8988T (cell line): ENCODE measurements around the gene BAIAP2L1.
"Not testable (repeated sequence)": the region's sequence is repeated elsewhere in the genome, so short reads cannot be mapped to it uniquely, and the experiment has no call there.

Source experiments
- DNase-seq: peaks from one replicate; pipeline ENCODE4 v3.0.0; 2011

BAIAP2L1 gene, protein sequence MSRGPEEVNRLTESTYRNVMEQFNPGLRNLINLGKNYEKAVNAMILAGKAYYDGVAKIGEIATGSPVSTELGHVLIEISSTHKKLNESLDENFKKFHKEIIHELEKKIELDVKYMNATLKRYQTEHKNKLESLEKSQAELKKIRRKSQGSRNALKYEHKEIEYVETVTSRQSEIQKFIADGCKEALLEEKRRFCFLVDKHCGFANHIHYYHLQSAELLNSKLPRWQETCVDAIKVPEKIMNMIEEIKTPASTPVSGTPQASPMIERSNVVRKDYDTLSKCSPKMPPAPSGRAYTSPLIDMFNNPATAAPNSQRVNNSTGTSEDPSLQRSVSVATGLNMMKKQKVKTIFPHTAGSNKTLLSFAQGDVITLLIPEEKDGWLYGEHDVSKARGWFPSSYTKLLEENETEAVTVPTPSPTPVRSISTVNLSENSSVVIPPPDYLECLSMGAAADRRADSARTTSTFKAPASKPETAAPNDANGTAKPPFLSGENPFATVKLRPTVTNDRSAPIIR

DNA sequence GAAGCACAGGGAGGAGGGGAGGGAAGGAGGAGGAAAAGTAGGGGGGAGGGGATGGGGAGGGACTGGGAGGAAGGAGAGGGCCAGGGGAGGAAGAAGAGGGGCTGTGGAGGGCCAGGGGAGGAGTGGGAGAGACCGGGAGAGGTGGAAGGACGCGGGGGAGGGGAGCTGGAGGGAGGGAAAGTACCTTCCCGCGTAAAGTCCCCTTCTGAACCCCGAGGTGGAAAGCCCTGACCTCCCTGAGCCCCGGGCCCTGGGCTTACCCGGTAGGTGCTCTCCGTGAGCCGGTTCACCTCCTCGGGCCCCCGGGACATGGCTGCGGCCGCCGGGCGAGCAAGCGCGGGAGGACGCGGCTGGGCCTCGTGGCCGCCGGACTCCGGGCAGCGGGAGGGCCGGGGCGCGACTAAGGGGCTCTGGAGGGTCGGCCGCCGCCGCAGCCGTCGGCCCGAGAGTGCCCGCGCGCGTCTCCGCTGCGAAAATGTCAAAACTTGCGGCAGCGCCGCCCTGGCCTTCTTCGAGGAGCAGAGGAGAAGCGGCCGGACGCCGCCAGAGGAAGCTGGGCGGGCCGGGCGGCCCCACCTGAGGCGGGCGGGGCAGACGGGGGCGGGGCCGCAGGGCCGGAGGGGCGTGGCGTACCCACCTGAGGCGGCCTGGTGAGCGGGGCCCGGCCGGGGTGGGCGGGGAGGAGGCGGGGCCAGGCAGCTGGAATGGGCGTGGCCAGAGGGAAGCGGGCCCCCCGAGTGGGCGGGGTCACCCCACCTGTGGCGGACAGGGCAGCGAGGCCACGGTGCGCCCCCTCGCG, at the start of gene BAIAP2L1:
Gene BAIAP2L1, minus strand, starts transcription at position 549 of the 799 bp plus-strand sequence. Its CDS starts 238 bp downstream, at position 311.
- peak; percentile 52 for DNase-seq

DNA sequence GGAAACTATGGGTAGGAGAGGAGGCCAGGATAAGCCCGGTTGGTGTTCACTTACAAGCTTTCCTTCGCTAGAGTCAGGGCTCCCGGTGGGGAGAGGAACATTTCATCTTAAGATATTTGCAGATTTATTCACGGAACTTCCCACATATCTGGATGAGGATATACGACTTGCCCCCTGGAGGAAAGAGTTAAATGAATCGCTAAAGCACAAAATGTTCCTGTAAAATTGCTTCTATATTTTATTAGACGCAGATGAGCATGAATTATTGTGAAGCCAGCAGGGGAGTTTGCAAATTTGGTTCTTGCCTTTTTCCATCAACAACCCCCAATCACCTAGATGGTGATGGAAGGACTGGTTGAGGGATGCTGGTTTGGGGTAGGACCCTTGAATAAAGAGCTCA, 47.9 kb upstream of the BAIAP2L1 start:
- DNase-seq: no peak

DNA sequence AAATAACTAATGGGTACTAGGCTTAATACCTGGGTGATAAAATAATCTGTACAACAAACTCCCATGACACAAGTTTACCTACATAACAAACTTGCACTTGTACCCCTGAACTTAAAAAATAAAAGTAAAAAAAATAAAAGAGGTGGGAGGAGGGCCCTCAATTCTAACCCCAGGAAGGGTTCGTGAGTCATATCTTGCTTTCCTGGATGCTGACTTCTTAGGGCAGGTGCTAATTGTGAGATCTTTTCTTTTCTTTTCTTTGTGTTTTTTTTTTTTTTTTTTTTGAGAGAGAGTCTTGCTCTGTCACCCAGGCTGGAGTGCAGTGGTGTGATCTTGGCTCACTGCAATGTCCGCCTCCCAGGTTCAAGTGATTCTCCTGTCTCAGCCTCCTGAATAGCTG, 40.1 kb upstream of the BAIAP2L1 start:
- not testable (repeated sequence) for DNase-seq

DNA sequence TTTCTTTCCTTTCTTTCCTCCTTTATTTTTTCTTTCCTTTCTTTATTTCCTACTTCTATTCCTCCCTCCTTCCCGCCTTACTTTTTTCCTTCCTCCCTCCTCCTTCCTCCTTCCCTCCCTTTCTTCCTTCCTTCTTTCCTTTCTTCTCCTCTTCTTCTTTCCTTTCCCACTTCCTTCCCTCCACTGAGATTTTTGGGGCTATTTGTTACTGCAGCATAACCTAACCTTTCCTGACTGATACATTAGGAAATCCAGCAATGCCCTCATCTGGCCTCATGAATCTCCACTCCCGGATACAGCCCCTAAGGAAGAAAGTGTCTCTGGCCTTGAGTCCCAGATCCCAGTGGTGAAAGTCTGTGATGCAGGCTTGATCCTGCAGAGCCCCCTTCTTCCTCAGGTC, 38.6 kb upstream of the BAIAP2L1 start:
- DNase-seq: no peak

DNA sequence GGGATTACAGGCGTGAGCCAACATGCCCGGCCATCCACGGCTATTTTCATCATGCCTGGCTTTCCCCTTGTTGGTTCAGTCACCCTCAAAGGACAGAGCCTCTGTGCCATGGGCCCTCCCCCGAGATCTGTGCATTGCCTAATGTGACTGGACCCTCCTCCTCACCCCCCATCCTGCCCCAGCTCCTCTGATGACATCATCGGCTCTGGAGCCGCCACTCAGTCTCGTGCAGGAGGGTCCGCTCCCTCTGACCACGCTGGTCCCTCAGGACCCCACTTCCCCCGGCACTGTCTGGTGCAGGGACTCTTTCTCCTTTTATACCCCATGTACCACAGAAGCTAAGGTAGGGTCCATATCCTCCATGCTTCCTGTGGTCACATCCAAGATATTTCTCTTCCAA, 33.2 kb upstream of the BAIAP2L1 start:
- no peak for DNase-seq

DNA sequence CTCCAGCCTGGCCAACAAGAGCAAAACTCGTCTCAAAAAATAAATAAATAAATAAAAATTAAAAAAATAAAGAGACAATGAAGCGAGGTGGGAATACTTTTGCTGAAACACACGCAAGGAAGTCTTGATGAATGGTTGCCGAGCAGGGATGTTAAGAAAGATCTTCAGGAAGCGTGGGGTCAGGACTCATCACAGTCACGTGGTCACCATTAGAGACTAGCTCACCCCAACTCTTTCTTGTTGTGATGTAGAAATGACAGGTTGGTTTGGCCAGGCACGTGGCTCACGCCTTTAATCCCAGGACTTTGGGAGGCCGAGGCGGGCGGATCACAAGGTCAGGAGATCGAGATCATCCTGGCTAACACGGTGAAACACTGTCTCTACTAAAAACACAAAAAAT, 28.9 kb upstream of the BAIAP2L1 start:
- no peak for DNase-seq

DNA sequence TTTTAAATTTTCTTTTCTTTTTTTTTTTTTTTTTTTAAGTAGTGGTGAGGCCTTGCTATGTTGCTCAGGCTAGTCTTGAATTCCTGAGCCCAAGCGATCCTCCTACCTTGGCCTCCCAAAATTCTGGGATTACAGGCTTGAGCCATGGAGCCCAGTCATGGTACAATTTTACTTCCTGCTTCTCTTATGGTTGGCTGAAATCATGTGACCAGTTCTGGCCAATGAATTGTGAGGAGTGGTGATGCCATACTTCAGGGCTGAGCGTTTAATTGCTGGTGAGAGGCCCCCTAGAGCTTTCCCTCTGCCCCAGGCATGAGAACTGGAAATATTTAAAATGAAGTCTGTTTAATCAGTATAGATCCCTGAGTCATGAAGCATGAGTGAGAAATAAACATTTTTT, 22.2 kb upstream of the BAIAP2L1 start:
- no peak for DNase-seq

DNA sequence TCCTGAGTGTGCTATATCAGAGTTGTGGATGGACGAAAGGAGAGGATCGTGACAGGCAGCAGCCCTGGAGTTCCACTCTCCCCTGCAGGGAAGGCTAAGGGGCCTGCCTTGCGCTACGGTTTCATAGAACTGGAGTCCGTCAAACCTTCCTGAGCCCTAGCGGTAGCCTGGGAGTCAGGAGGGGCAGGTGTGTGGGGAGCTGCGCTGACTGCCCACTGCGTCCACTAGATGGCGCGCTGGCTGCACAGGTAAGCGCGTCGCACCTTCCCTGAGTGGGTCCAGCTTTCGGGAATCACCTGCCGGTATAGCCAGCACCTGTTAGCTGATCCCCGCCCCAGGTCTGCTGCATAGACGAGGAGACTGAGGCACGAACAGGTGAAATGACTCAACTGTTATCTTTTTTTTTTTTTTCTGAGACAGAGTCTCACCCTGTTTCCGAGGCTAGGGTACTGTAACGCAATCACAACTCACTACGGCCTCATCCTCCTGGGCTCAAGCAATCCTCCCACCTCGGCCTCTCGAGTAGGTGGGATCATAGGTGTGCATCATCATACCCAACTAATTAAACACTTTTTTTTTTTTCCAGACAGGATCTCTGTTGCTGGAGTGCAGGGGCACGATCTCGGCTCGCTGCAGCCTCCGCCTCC, 20.2 kb upstream of the BAIAP2L1 start:
- peak; percentile 70 for DNase-seq

DNA sequence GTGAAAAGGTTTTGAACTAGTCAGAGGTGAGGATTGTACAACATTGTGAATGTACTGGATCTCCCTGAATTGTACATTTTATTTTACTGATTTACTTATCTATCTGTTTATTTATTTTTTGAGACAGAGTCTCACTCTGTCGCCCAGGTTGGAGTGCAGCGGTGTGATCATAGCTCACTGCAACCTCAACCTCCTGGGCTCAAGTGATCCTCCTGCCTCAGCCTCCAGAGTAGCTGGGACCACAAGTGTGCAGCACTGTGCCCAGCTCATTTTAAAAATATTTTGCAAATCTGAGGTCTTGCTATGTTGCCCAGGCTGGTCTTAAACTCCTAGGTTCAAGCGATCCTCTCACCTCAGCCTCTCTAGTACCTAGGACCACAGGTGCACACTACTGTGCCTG, 19.1 kb upstream of the BAIAP2L1 start:
- not testable (repeated sequence) for DNase-seq

DNA sequence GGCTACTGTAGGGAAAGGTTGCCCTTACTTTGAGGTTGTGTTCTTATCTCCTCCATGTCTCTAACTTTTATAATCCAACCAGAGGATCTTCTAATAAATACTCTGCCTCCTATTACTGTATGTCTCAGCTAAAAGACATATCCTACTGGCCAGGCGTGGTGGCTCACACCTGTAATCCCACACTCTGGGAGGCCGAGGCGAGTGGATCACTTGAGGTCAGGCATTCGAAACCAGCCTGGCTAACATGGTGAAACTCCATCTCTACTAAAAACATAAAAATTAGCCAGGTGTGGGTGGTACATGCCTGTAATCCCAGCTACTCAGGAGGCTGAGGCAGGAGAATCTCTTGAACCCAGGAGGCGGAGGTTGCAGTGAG, 18.4 kb upstream of the BAIAP2L1 start:
- not testable (repeated sequence) for DNase-seq

DNA sequence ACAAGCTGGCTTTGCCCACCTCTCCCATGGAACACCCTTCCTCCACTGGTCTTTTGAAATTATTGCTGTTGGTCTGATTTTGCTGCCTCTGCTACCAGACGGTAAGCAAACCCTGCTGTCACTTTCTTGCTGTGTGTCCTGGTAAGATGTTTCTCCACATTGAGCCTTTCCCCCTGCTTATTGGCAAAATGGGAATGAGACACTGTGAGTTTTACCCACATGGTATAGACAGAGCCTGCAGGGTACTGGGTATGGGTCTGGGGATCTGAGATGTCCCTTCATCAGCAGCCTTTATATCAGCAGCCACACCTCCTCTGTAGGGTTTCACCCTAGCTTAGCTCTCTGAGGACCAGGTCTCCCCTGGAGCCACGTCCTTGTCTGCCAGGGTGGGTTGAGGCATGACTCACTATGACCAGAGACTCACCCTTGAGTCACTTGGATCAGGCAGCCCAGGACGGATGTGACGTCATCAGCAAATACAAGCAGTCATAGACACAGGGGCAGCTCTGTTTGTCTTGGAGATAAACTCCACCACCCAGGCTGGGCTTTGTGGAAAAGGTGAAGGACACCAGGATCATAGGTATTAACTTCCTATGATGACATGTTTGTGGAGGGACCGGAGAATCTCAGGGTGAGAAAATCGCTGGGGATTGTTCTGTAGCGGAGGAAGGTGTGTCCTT, 17.9 kb upstream of the BAIAP2L1 start:
- peak; percentile 77 for DNase-seq

DNA sequence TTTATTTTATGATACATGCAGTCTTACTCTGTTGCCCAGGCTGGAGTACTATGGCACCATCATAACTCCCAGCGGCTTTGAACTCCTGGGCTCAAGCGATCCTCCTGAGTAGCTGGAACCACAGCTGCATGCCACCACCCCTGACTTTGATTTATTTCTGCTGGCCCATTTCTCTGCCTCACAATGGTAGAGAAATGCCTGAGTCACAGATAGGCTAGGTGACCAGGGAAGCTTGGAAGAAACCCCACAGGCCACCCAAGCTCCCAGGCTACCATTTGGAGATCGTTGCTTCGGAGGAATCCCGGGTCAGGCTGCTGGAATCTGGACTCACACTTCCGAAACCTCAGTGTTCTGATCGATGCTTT, 17.4 kb upstream of the BAIAP2L1 start:
- DNase-seq: no peak

DNA sequence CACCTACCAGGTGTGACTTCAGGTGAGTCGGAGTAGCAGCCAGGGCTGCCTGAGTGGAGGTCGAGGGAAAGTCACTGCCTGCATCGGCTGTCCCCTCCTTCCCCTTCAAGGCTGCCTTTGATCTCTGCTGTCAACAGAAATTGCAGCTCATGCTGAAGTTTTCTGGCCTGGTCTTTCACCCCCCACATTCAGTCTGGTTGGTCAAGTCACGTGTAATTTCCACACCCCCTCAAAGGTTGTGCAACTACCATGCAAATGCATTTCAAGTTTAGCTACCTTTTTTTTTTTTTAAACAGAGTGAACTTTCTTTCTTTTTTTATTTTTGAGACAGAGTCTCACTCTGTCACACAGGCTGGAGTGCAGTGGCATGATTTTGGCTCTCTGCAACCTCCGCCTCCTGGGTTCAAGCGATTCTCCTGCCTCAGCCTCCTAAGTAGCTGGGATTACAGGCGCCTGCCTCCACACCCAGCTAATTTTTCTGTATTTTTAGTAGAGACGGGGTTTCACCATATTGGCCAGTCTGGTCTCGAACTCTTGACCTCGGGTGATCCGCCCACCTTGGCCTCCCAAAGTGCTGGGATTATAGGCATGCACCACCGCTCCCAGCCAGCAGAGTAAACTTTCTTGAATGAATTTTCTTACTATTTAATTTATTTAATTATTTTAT, 16.8 kb upstream of the BAIAP2L1 start:
- DNase-seq: not testable (repeated sequence)

DNA sequence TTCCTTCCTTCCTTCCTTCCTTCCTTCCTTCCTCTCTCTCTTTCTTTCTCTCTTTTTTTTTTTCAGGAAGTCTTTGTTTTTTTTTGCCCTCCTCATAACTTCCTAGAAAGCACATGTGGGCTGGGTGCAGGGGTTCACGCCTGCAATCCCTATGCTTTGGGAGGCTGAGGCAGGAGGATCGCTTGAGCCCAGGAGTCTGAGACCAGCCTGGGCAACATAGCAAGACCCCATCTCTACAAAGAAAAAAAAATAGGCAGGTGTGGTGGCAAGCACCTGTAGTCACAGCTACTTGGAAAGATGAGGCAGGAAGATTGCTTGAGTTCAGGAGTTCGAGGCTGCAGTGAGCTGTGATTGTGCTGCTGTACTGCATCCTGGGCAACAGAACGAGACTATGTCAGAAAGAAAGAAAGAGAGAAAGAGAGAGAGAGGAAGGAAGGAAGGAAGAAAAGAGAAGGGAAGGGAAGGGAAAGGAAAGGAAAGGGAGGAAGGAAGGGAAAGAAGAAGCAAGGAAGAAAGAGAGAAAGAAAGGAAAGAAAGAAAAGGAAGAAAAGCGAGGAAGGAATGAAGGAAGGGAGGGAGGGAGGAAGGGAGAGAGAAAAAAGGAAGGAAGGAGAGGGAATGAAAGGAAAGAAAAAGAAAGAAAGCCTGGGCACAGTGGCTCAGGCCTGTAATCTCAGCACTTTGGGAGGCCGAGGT, 13.5 kb upstream of the BAIAP2L1 start:
- DNase-seq: no peak

DNA sequence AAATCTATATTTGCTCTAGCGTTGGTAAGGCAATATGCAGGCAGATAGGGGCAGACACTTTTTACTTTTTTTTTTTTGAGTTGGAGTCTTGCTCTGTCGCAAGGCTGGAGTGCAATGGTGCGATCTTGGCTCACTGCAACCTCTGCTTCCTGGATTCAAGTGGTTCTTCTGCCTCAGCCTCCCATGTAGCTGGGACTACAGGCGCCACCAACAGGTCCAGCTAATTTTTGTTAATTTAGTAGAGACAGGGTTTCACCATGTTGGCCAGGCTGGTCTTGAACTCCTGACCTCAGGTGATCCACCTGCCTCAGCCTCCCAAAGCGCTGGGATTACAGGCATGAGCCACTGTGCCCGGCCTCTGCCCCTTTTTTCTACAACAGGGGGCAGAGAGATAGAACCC, 12.8 kb upstream of the BAIAP2L1 start:
- DNase-seq: not testable (repeated sequence)

DNA sequence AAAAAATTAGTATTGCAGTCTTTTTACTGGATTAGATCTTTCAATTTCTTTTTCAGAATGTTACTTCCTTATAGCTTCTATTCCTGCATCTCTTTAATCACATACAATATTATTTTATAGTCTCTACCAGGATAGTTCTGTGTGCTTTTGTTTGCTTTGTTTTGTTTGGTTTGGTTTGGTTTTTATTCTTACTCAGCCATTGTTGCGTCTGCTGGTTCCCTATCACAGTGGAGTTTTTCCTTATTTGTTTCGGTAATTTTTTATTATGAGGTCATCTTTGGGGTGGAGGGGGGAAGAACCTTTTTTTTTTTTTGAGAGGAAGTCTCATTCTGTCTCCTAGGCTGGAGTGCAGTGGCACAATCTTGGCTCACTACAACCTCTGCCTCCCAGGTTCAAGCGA, 9.0 kb upstream of the BAIAP2L1 start:
- DNase-seq: no peak

DNA sequence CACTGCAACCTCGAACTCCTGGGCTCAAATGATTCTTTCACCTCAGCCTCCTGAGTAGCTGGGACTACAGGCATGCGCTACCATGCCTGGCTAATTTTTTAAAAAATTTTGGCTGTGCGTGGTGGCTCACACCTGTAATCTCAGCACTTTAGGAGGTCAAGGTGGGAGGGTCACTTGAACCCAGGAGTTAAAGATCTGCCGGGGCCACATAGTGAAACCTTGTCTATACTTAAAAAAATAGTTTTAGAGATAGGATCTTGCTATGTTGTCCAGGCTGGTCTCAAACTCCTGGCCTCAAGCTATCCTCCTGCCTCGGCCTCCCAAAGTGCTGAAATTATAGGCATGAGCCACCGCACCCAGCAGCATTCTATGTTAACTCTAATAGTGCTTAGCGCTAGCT, 7.3 kb upstream of the BAIAP2L1 start:
- DNase-seq: not testable (repeated sequence)

DNA sequence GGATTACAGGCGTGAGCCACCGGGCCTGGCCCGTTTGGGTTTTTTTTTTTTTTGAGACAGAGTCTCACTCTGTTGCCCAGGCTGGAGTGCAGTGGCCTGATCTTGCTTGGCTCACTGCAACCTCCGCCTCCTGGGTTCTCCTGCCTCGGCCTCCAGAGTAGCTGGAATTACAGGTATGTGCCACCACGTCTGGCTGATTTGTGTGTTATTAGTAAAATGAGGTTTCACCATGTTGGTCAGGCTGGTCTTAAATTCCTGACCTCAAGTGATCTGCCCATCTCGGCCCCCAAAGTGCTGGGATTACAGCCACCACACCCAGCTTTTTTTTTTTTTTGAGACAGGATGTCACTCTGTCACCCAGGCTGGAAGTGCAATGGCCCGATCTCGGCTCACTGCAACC, 5.9 kb upstream of the BAIAP2L1 start:
- DNase-seq: no peak

DNA sequence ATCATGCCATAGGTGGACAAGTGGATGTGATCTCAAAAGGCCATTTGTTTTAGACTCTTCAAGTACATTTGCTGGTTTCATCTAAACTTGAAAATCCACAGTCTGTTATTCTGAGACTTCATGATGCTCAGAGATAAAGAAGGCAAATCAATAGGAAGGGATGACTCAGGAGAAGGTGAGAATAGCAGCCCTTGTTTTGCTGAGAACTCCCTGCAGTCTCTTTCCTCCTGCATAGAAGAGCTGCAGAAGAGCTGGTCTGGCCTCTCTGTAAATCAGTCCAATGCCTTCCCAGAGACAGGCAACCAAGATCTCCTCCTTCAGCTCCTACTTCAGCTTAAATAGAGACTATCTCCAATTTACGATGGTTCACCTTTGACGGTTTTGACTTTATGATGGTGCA, 4.0 kb upstream of the BAIAP2L1 start:
- no peak for DNase-seq

DNA sequence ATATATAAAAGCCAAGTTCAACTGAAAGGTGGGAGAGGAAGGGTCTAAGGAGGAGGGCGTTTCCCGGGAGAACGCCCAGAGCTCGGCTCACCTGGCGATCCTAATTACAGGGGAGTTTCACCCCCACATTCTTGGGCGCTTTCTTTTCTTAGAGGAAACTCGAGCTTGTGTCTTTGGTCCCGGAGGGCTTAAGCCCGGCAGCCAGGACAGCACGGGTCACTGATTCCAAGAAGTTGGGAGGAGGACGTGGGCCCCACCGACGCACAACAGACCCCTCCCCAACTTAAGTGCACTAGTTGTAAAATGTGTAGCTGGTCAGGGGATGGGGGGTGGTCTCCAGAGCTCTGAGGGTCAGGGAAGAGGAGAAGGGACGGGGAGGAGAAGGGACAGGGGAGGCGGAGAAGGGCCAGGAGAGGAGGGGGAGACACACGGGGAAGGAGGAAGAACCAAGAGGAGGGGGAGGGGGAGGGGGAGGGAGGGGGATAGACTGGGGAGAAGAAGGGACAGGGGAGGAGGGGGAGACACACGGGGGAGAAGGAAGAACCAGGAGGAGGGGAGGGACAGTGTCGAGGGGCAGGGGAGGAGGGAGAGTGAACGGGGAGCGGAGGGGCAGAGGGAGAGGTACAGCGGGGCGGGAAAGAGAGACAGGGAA, 874 bp downstream of the BAIAP2L1 start:
- no peak for DNase-seq

DNA sequence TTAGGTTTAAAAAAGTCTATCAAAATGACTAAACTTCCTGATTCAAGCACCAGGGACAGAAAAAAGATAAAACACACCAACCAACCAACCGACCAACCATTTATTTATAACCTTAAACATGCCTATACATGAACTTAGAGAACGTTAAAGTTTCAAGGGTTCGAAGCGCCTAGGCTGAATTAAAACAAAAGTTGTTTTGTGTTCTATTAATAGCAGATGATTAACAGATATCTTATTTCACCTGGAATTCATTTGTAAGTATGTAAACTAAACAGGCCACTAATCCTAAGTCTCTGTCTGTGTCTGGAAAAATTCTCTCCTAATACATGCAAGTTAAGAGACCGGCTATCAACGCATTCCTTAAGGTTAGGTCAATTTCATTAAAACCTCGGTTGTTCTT, 1.4 kb downstream of the BAIAP2L1 start:
- no peak for DNase-seq
